T-helper 2 cell (primary cell): ENCODE data around the gene ATP6V0E2.
A peak's percentile ranks its signal among the peaks of the same experiment; 100 is the strongest.
"Not testable (repeated sequence)": the region's sequence is repeated elsewhere in the genome, so short reads cannot be mapped to it uniquely, and the experiment has no call there.

ENCODE experiments used
- DNase-seq, 5 experiments: peaks; one replicate each; pipeline versions ENCODE4 v3.0.0 to v3.0.0-alpha.2; 2012 to 2022
- total RNA-seq, 2 donors: gene quantifications; one replicate each; lab custom pipeline; 2026; lab: John Stamatoyannopoulos, UW

ATP6V0E2 gene
- 27.7 to 48.8 reads per million in 2 donors for total RNA-seq

GRCh38 chr7:149873074-149873969 is at the start of gene ATP6V0E2:
Gene ATP6V0E2 (plus strand): TSS chr7:149873969. CDS start chr7:149874066, 97 bp downstream.
- peak; percentile 83 to 97 (median 89) for DNase-seq

- DNase-seq = no peak
These were observed 49.4 kb upstream of the ATP6V0E2 start for GRCh38 chr7:149824301-149824741.

DNA sequence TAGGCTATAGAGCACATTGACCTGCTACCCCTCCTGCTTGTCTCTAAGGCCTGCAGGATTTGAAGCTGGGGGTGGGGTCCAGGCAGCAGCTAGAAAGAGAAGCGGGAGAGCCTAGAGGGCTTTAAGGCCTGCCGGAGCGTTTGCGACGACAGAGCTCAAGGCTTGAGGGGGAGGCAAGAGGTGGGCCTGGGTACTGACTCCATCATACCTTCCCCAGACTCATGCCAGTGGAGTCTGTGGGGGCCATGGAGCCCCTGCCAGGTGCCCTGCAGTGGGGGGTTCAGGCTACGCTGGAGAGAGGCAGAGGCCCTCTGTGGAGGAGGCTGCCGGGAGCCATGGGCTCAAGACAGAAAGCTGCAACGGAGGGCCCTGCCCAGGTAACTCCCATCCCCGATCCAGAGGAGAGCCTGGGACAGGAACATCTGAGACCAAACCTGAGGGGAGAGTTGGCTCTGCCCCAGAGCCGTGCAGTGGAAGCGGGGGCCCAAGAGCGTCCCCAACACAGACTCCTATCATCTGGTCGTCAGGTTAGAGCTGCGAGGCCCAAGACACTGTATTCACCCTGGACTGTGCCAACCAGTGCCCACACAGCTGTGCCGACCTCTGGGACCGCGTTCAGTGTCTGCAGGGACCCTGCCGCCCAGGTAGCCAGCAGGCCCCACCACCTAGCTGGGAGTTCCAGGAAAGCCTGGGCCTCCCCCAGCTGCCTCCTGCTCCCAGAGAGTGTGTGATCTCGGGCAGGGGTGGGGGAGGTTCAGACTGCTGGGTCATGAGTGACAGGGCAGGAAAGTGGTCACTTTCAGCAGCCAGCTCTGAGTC is 48.8 kb upstream of the ATP6V0E2 start:
- no peak for DNase-seq

DNA sequence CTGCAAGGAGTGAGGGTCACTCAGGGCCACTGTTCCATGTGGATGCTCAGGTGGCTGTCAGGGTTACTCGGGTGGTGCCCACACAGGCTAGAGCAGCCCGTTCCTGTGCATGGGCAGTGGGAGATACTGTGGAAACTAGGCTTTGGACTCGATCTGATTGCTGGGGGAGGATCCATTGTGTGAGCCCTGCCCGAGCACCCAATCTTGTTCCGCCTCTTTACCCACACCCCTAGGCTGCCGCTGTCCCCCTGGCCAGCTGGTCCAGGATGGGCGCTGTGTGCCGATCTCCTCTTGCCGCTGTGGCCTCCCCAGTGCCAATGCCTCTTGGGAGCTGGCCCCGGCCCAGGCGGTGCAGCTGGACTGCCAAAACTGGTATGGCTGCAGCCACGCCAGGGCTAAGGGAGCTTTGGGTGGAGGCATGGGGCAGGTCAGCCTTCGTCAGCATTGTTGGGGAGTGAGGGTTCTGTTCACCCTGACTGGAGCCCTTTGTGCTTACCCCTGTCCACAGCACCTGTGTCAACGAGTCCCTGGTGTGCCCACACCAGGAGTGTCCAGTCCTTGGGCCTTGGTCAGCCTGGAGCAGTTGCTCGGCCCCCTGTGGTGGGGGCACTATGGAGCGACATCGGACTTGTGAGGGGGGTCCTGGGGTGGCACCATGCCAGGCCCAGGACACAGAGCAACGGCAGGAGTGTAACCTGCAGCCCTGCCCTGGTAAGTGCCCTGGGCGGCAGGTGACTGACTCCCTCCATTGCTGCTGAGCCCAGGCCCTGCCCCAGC is 48.0 kb upstream of the ATP6V0E2 start:
- DNase-seq = no peak

DNA sequence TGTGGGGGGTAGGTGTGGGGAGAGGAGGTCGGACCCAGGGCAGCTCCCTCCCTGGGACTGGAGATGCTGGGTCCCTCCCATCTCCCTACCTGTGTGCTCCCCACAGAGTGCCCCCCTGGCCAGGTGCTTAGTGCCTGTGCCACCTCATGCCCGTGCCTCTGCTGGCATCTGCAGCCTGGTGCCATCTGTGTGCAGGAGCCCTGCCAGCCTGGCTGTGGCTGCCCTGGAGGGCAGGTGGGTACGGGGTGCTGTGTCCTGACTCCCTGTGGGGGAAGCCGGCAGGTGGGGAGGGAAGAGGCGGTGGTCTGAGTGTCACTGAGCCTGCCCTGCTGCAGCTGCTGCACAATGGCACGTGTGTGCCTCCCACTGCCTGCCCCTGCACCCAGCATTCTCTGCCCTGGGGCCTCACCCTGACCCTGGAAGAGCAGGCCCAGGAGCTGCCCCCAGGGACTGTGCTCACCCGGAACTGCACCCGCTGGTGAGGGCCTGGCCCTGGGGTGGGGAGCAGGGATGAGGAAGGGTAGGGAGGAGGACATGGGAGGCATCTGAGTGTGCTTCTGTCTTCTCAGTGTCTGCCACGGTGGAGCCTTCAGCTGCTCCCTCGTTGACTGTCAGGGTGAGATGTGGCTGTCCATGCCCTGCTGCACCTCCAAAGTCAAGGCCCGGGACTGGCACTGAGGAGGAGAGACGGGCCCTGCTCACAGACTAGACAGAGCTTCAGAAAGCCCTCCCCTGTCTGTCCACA is 47.3 kb upstream of the ATP6V0E2 start:
- DNase-seq = no peak

GRCh38 chr7:149827089-149827981 is 46.4 kb upstream of the ATP6V0E2 start:
- DNase-seq = no peak

DNA sequence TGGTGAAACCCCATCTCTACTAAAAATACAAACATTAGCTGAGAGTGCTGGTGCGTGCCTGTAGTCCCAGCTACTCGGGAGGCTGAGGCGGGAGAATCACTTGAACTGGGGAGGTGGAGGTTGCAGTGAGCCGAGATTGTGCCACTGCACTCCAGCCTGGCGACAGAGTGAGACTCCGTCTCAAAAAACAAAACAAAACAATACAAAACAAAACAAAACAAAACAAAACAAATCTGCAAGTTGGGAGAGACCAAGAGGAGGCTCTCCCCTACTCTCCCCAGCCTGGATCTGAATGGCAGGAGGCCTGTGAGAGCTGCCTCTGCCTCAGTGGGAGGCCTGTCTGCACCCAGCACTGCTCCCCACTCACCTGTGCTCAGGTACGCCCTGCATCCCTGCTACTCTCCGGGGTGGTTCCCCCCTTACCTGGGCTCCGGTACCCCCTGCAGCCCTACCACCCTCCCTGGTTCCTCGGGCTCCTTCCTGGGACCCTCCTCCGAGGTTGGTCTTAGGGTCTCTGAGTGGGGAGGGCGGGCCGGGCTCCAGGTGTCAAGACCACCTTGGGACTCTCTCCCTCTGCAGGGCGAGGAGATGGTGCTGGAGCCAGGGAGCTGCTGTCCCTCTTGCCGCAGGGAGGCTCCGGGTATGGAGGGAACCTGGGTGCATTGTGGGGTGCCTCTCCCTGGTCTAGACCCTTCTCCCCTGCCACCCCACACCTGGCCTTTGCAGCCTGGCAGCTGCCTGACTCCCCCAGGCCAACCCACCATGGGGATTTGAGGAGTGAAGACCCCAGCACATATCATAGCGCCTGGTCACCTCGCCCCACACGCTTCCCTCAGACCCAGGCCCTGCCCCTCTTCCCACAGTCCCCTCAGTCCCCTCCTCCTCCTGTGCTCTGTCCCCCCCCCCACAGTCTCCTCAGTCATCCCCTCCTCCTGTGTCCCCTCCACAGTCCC is 45.1 kb upstream of the ATP6V0E2 start:
- no peak for DNase-seq

- DNase-seq = not testable (repeated sequence)
These were observed 43.2 kb upstream of the ATP6V0E2 start for GRCh38 chr7:149830527-149830926.

GRCh38 chr7:149830997-149831740 is 42.6 kb upstream of the ATP6V0E2 start:
- no peak for DNase-seq

DNA sequence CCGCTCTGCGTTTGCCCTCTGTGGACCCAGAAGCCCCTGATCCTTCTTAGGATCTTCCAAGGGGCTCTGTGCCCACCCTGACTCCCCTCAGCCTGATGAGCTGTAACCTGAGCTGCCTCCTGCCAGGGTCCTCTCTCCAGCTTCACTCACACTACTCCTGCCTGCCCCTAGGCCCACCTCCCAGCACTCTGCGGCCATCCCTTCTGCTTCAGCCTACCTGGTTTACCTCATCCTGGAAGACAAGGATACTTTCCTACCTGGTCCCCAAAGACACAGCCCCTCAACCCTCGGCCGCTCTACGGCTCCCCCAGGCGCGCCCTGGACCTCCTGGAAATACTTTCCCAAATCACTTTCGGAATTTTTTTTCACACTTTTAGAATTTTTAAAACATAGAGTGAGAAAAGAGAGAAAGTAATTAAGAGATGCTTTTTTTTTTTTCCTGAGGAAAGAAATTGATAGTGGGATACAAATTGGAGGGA is 42.0 kb upstream of the ATP6V0E2 start:
- no peak for DNase-seq

- DNase-seq = no peak
These were observed 41.3 kb upstream of the ATP6V0E2 start for GRCh38 chr7:149832332-149833041.

DNA sequence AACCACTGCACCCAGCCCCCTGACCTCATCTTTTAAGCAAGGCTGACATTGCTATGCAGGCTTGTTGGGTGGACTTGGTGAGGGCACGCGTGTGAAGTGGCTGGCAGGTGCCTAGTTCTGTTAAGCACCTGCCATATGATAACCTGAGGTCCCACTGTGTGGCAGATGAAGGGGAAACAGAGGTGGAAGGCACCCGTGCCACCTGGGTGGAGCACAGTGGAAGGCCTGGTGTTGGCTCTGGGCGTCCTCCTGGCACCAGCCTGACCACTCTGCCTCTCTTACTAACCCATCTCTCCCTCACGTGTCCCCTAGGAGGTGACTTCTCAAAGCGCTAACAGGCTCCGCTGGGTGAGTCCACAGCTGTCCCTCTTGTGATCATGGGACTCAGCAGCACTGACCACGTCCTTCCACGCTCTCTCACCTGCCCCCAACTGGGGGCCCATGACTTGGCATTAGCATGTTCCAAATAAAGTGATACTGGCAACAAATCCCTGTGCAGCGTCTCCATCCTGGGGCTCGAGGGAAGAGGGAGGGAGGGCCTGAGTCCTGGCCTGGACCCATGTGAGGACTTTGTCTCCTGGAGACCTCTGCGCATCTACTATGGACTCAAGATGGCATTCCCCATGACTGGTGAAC is 40.2 kb upstream of the ATP6V0E2 start:
- DNase-seq = no peak

DNA sequence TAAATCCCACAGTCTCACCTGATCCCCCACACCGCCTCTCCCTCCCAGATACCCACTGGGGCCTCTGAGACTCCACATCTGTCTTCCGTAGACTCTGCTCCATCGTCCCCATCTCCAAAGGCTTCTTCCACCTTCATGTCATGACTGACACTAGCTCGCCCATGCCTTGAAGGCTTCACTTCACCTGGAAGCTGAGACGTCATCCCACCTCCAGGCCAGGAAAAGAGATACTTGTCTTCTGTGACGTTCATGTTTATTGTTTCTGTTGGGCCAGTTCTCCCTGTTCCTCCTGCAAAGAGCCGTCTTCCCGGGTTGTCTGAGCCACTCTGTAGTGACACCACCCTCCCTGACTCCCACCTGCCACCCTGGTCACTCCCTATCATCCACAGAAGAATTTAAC is 39.2 kb upstream of the ATP6V0E2 start:
- DNase-seq = no peak

DNA sequence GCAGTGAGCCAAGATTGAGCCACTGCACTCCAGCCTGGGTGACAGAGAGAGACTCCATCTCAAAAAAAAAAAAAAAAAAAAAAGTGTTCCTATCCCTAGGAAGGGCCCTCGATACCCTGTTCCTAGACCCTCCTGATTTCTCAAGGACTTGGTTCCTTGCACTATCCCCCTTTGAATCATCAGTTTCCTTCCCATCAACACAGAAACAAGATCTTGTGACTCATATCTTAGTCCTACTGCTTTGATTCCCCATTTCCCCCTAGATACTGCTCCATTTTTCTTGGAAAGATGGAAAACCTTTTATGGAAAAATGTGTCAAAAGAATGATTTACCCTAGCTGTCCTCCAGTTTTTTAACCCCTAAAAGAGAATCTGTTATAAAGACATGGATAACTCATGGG is 37.3 kb upstream of the ATP6V0E2 start:
- DNase-seq = no peak

DNA sequence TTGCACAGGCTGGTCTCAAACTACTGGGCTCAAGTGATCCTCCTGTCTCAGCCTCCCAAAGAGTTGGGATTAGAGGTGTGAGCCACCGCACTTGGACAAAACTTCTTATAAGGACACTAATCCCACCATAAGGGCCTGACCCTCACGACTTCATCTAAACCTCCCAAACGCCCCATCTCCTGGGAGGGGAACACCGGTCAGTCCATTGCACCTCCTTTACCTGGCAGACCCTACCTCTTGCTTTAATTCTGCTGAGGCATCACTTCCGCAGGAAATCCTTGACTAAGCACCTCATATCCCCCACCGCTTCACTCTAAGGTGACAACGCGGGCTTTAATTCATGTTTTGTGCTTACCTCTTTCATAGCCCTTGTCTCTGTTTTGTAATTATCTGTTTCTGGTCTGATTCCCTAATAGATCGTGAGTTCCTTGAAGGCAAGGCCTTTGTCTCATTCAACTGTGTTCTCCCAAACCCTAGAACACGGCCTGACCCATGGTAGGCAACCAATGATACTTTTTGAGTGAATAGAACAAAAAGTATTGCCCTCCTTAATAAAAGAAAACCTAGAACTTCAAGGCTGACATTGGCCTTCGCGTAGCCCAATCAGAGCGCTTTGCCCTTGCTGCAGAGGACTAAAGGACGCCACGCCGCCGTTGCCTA is 36.1 kb upstream of the ATP6V0E2 start:
- DNase-seq = no peak

DNA sequence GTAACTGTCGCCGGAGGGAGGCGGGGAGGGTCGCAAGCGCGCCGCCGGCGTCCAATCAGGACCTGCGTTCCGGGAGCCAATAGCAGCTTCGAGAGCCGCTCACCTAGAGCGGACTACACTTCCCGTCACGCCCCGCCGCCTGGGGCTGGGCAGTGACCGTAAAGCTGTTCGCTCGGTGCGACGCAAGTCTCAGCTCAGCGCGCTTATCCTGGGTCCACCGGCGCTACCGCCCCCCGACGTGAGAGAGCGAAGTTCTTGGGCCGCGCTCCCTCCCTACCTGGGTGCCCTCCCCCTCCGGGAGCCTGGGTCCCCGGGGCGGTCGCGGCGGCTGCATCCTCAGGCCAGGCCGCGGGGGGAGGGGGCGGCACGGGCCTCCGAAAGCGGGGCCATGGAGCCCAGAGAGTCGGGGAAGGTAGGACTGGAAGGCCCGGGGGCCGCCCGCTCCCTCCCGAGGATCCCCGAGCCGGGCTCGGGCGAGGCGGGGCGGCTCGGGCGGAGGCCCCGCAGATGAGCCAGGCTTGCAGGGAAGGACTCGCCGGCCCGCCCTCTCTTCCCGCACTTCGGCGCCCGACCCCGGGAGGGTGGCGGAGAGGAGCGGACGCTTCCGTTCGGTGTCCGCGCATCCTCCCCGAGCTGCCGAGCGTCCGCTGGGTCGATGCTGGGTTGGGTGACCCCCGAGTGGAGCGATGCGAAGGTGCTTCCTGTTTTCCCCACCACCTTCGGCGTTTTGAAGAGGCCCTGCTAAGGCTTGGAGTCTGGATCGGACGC is 35.4 kb upstream of the ATP6V0E2 start, which contains the start of gene ZNF862:
Gene ZNF862, plus strand, starts transcription at position 152 of the 768 bp plus-strand sequence. Its CDS starts 237 bp downstream, at position 389.
- DNase-seq = peak; percentile 90 to 100 (median 94)
